SH-SY5Y (cell line): ENCODE results near the gene GOLT1A.

ENCODE experiments used
- GATA2 ChIP-seq: IDR thresholded peaks from 2 replicates; pipeline ENCODE4 v1.6.1; 2011; ENCODE audit warnings: mild to moderate bottlenecking, low read depth, low read length
- GATA3 ChIP-seq: IDR thresholded peaks from 2 replicates; pipeline ENCODE4 v1.6.1; 2011; ENCODE audit warnings: low read depth, mild to moderate bottlenecking, low read length, moderate library complexity

DNA sequence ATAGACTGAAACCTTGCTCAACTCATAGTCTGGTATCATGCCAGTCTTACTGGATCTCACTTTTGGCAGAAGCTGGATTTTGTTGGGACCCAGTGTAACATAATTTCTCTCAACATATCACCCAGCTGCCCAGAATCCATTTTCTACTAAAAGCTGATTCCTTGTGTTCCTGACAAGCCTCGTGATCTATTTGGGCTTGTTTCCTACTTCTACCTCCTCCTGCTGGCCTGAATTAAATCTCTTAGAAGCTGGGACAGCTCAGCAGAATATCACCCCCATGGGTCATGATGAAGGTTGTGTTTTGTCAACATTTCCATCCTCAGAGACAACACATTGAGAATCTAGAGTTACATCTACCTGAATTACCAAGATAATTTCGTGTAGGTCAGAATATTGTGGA lies 7.7 kb downstream of the GOLT1A start:
- TF ChIP-seq GATA3 (no peak), GATA2 (no peak)
